ENCODE results near the gene UBE2H. TPM values are rescaled to one million over a fixed set of nuclear protein-coding genes. Genes with fewer than 3 reads are reported as not detected.

Gene UBE2H
- total RNA-seq, 1 experiment from 2014 or later: 28.8 TPM

GRCh38 chr7:129821476-129821875 is 131.3 kb downstream of the UBE2H start:
- intact Hi-C loops (cut with micrococcal nuclease; ENCODE audit: unreplicated experiment): no loop called here
- DNase-seq (ENCODE audit: low spot score): no peak
- ChIA-PET CTCF (interaction anchor here (0.6 kb wide), 1 partner anchor 31 kb away, joined by 3 read pairs; no protein-coding TSS in a partner anchor), POLR2A (ENCODE audit: low non-redundant PET) (no interaction called here)
- no peaks in the 10 kb centered on the region for H3K36me3 ChIP-seq (ENCODE audit: insufficient read depth, low read length, poor library complexity, severe bottlenecking)
- no peaks in the 10 kb centered on the region for H3K27me3 ChIP-seq (replicated peaks; ENCODE audit: insufficient read depth, low read depth, low read length, poor library complexity)
- no peak for TF ChIP-seq EZH2 (IDR thresholded peaks at IDR 0.05; ENCODE audit: borderline replicate concordance, low read depth, low read length, poor library complexity, severe bottlenecking)
- no peak for TF ChIP-seq CTCF (conservative IDR thresholded peaks at IDR 0.05; ENCODE audit: low read depth, low read length)
- H3K4me3 ChIP-seq (ENCODE audit: low read depth, low read length, poor library complexity, severe bottlenecking): no peak overlapping the region
- H3K4me1 ChIP-seq (ENCODE audit: insufficient read depth, low read length, poor library complexity, severe bottlenecking): no peaks in the 10 kb centered on the region
- BruUV-seq (replicated peaks): no TSS peak
- no peak overlapping the region for H3K27ac ChIP-seq (ENCODE audit: low read depth, low read length, poor library complexity, severe bottlenecking)
- H3K9me3 ChIP-seq (ENCODE audit: low read depth, low read length, poor library complexity, severe bottlenecking): peaks cover 8% of the 10 kb centered on the region

GRCh38 chr7:129816742-129817141 is 136.0 kb downstream of the UBE2H start:
- Histone ChIP-seq H3K9me3 (ENCODE audit: low read depth, low read length, poor library complexity, severe bottlenecking) (peaks cover 11% of the 10 kb centered on the region), H3K36me3 (ENCODE audit: insufficient read depth, low read length, poor library complexity, severe bottlenecking) (no peaks in the 10 kb centered on the region), H3K27me3 (replicated peaks; ENCODE audit: insufficient read depth, low read depth, low read length, poor library complexity) (no peaks in the 10 kb centered on the region), H3K4me3 (ENCODE audit: low read depth, low read length, poor library complexity, severe bottlenecking) (no peak overlapping the region), H3K27ac (ENCODE audit: low read depth, low read length, poor library complexity, severe bottlenecking) (no peak overlapping the region), H3K4me1 (ENCODE audit: insufficient read depth, low read length, poor library complexity, severe bottlenecking) (no peaks in the 10 kb centered on the region)
- POLR2A ChIA-PET (ENCODE audit: low non-redundant PET): no interaction called here
- DNase-seq (ENCODE audit: low spot score): no peak
- BruUV-seq (replicated peaks): no TSS peak
- CTCF ChIA-PET: no interaction called here
- TF ChIP-seq CTCF (conservative IDR thresholded peaks at IDR 0.05; ENCODE audit: low read depth, low read length): no peak
- TF ChIP-seq EZH2 (IDR thresholded peaks at IDR 0.05; ENCODE audit: borderline replicate concordance, low read depth, low read length, poor library complexity, severe bottlenecking): no peak
- intact Hi-C loops (cut with micrococcal nuclease; ENCODE audit: unreplicated experiment): no loop called here

- no peak for DNase-seq (ENCODE audit: low spot score)
- Histone ChIP-seq H3K4me3 (ENCODE audit: low read depth, low read length, poor library complexity, severe bottlenecking) (no peak overlapping the region), H3K36me3 (ENCODE audit: insufficient read depth, low read length, poor library complexity, severe bottlenecking) (no peaks in the 10 kb centered on the region), H3K27ac (ENCODE audit: low read depth, low read length, poor library complexity, severe bottlenecking) (no peak overlapping the region), H3K9me3 (ENCODE audit: low read depth, low read length, poor library complexity, severe bottlenecking) (no peaks in the 10 kb centered on the region), H3K4me1 (ENCODE audit: insufficient read depth, low read length, poor library complexity, severe bottlenecking) (no peaks in the 10 kb centered on the region), H3K27me3 (replicated peaks; ENCODE audit: insufficient read depth, low read depth, low read length, poor library complexity) (no peaks in the 10 kb centered on the region)
- POLR2A ChIA-PET (ENCODE audit: low non-redundant PET): no interaction called here
- TF ChIP-seq CTCF (conservative IDR thresholded peaks at IDR 0.05; ENCODE audit: low read depth, low read length) (no peak), EZH2 (IDR thresholded peaks at IDR 0.05; ENCODE audit: borderline replicate concordance, low read depth, low read length, poor library complexity, severe bottlenecking) (no peak)
- intact Hi-C loops (cut with micrococcal nuclease; ENCODE audit: unreplicated experiment): no loop called here
- CTCF ChIA-PET: no interaction called here
- no TSS peak for BruUV-seq (replicated peaks)
These were observed 144.9 kb downstream of the UBE2H start for GRCh38 chr7:129807863-129808262.

Measured in A673 (cell line).